HCT116 (cell line): Measurements from ENCODE around the gene SLC17A2. TPM values are rescaled to one million over a fixed set of nuclear protein-coding genes. Genes with fewer than 3 reads are reported as not detected.

Experiments used
- ATAC-seq: fragments of 200-7000 bp; cut with Tn5 transposase; 2 replicates; pipeline ENCODE4 v1.9.1; 2020; ENCODE audit warnings: mild to moderate bottlenecking, moderate library complexity
- BruUV-seq: library from RNA; stranded (reverse); fragments of 400-500 nt; replicated peaks from 2 replicates; lab custom pipeline; 2021; lab: Mats Ljungman, UMichigan
- CTCF ChIA-PET: fragments of 300-600 bp; sonication (Branson Sonifier 250); formaldehyde crosslinking; loops from one replicate; lab custom pipeline; 2021; ENCODE audit warnings: antibody characterized with exemption; lab: Charles Lee
- POLR2A ChIA-PET: fragments of 300-600, 350-600 bp; sonication (Branson Sonifier 250); formaldehyde crosslinking; loops from one replicate; lab custom pipeline; 2021; ENCODE audit warnings: antibody characterized with exemption; lab: Charles Lee
- RAD21 ChIA-PET, 2 experiments: fragments of 300-600 bp; sonication (Branson Sonifier 250); formaldehyde crosslinking; loops; one replicate each; lab custom pipeline; 2023; ENCODE audit warnings: low total read pairs in 2 of 2; ENCODE audit not compliant: uncharacterized antibody in 2 of 2, unreplicated experiment in 2 of 2, low non-redundant PET in 1 of 2; lab: Charles Lee
- DNase-seq: peaks from one replicate; pipeline ENCODE4 v3.0.0-alpha.2; 2010; ENCODE audit warnings: low read depth, low spot score
- H2AFZ ChIP-seq: fragments of 200-600 bp; shearing (Covaris generic), sonication (generic); 2 replicates; pipeline ENCODE4 v1.6.1; 2017; ENCODE audit warnings: low read depth, mixed run types, mixed read lengths, antibody characterized with exemption, low read length; ENCODE audit not compliant: poor library complexity, severe bottlenecking
- H3K27ac ChIP-seq: 2 replicates; pipeline ENCODE4 v1.5.1; 2012; ENCODE audit warnings: low read depth, low read length
- H3K27me3 ChIP-seq: fragments of 200-600 bp; sonication (generic); 2 replicates; pipeline ENCODE4 v1.6.1; 2016; ENCODE audit warnings: mixed run types, low read length, mixed read lengths; ENCODE audit not compliant: insufficient read depth
- H3K36me3 ChIP-seq, 2 experiments: fragments of 200-500 bp in 1 of 2; fragments of 200-600 bp in 1 of 2; sonication (Bioruptor generic) in 1 of 2; sonication (generic) in 1 of 2; 2 replicates each; pipeline versions ENCODE4 v1.5.1 to v1.6.1; 2014 to 2016; ENCODE audit warnings: low read length in 2 of 2, inconsistent platforms in 1 of 2, mixed read lengths in 1 of 2, mixed run types in 1 of 2; ENCODE audit not compliant: insufficient read depth in 2 of 2, control insufficient read depth in 1 of 2
- H3K4me1 ChIP-seq, 2 experiments: fragments of 200-600 bp in 1 of 2; sonication (generic) in 1 of 2; 2 replicates each; pipeline versions ENCODE4 v1.5.1 to v1.6.1; 2012 to 2017; ENCODE audit warnings: low read length in 2 of 2, inconsistent platforms in 1 of 2, mild to moderate bottlenecking in 1 of 2, mixed read lengths in 1 of 2, mixed run types in 1 of 2, moderate library complexity in 1 of 2; ENCODE audit not compliant: insufficient read depth in 2 of 2, control insufficient read depth in 1 of 2
- H3K4me2 ChIP-seq: fragments of 200-600 bp; sonication (generic); 2 replicates; pipeline ENCODE4 v1.6.1; 2017; ENCODE audit warnings: mixed run types, low read length, mixed read lengths
- H3K4me3 ChIP-seq, 2 experiments: fragments of 200-600 bp in 1 of 2; sonication (generic) in 1 of 2; replicated peaks in 1 of 2; 2 replicates each; pipeline ENCODE4 v1.5.1; 2011 to 2016; ENCODE audit warnings: low read length in 2 of 2, control low read depth in 1 of 2, low read depth in 1 of 2, mild to moderate bottlenecking in 1 of 2, mixed read lengths in 1 of 2, mixed run types in 1 of 2
- H3K79me2 ChIP-seq: fragments of 200-600 bp; sonication (generic); 2 replicates; pipeline ENCODE4 v1.6.1; 2017; ENCODE audit warnings: mild to moderate bottlenecking, mixed run types, low read length, moderate library complexity, mixed read lengths; ENCODE audit not compliant: insufficient read depth
- H3K9ac ChIP-seq: fragments of 200-600 bp; sonication (generic); 2 replicates; pipeline ENCODE4 v1.6.1; 2016; ENCODE audit warnings: low read length, mixed read lengths
- H3K9me2 ChIP-seq: fragments of 200-600 bp; sonication (generic), shearing (Covaris generic); 2 replicates; pipeline ENCODE4 v1.6.1; 2017; ENCODE audit warnings: mixed run types, mild to moderate bottlenecking, moderate library complexity; ENCODE audit not compliant: insufficient read depth
- H3K9me3 ChIP-seq, 2 experiments: fragments of 200-500 bp in 1 of 2; fragments of 200-600 bp in 1 of 2; sonication (Bioruptor generic) in 1 of 2; sonication (generic) in 1 of 2; 2 replicates each; pipeline ENCODE4 v1.6.1; 2014 to 2017; ENCODE audit warnings: low read length in 2 of 2, mixed read lengths in 2 of 2, inconsistent platforms in 1 of 2, low read depth in 1 of 2, mild to moderate bottlenecking in 1 of 2, mixed run types in 1 of 2, moderate library complexity in 1 of 2; ENCODE audit not compliant: control insufficient read depth in 1 of 2, insufficient read depth in 1 of 2
- H4K20me1 ChIP-seq: fragments of 200-600 bp; sonication (generic), shearing (Covaris generic); 2 replicates; pipeline ENCODE4 v1.6.1; 2017; ENCODE audit warnings: mixed run types, mild to moderate bottlenecking, moderate library complexity; ENCODE audit not compliant: insufficient read depth
- EGR1 ChIP-seq: IDR thresholded peaks from 2 replicates; pipeline ENCODE4 v1.6.1; 2012; ENCODE audit warnings: low read depth
- ELF1 ChIP-seq: IDR thresholded peaks from 2 replicates; pipeline ENCODE4 v1.6.1; 2012; ENCODE audit warnings: low read depth, borderline replicate concordance
- EZH2 ChIP-seq: fragments of 200-600 bp; sonication (generic); IDR thresholded peaks from 2 replicates; pipeline ENCODE4 v1.6.1; 2017; ENCODE audit warnings: antibody characterized with exemption, mixed run types
- EZH2phosphoT487 ChIP-seq: fragments of 200-600 bp; IDR thresholded peaks from 2 replicates; pipeline ENCODE4 v1.6.1; 2018; ENCODE audit warnings: antibody characterized with exemption, borderline replicate concordance
- JUND ChIP-seq: IDR thresholded peaks from 2 replicates; pipeline ENCODE4 v1.6.1; 2012
- POLR2A ChIP-seq: IDR thresholded peaks from 2 replicates; pipeline ENCODE4 v1.7.0; 2011; ENCODE audit warnings: borderline replicate concordance; ENCODE audit not compliant: insufficient read depth, insufficient read length; ENCODE audit errors: extremely low read depth
- POLR2AphosphoS5 ChIP-seq: IDR thresholded peaks from 2 replicates; pipeline ENCODE4 v1.6.1; 2011; ENCODE audit warnings: mild to moderate bottlenecking, low read depth, low read length, moderate library complexity
- TCF7L2 ChIP-seq: IDR thresholded peaks from 2 replicates; pipeline ENCODE4 v1.7.0; 2011; ENCODE audit warnings: borderline replicate concordance, inconsistent platforms; ENCODE audit not compliant: insufficient read depth, insufficient read length; ENCODE audit errors: extremely low read depth
- YY1 ChIP-seq: IDR thresholded peaks from 2 replicates; pipeline ENCODE4 v1.6.1; 2011; ENCODE audit warnings: low read length, low read depth, moderate library complexity, mild to moderate bottlenecking; ENCODE audit not compliant: insufficient replicate concordance; ENCODE audit errors: extremely low read depth
- ZBTB33 ChIP-seq: IDR thresholded peaks from 2 replicates; pipeline ENCODE4 v1.6.1; 2011; ENCODE audit warnings: mild to moderate bottlenecking, low read length, moderate library complexity; ENCODE audit not compliant: insufficient replicate concordance; ENCODE audit errors: extremely low read depth
- ZFX ChIP-seq: fragments of 450-650 bp; IDR thresholded peaks from 2 replicates; pipeline ENCODE4 v1.6.1; 2017
- intact Hi-C: fragments of 100-400 bp; cut with micrococcal nuclease; formaldehyde crosslinking; loops from 2 replicates; pipeline ENCODE4 v1.10.0; 2022
- total RNA-seq: library from RNA; stranded (reverse); gene quantifications from one replicate; pipeline ENCODE4 v1.2.1, GENCODE V29; 2021; ENCODE audit not compliant: unreplicated experiment
- TF ChIP-seq, protein P1 (sequence below), 3 experiments: fragments of 200-600 bp in 1 of 3; sonication (generic) in 1 of 3; IDR thresholded peaks in 2 of 3; conservative IDR thresholded peaks in 1 of 3; 2 replicates each; pipeline ENCODE4 v1.5.1; 2012 to 2017; ENCODE audit warnings: low read depth in 2 of 3, low read length in 2 of 3, antibody characterized with exemption in 1 of 3, borderline replicate concordance in 1 of 3, control low read depth in 1 of 3, mild to moderate bottlenecking in 1 of 3, mixed read lengths in 1 of 3, mixed run types in 1 of 3, moderate library complexity in 1 of 3; ENCODE audit not compliant: insufficient read depth in 1 of 3

The SLC17A2 gene
- total RNA-seq, 1 experiment from 2014 or later: not detected

DNA sequence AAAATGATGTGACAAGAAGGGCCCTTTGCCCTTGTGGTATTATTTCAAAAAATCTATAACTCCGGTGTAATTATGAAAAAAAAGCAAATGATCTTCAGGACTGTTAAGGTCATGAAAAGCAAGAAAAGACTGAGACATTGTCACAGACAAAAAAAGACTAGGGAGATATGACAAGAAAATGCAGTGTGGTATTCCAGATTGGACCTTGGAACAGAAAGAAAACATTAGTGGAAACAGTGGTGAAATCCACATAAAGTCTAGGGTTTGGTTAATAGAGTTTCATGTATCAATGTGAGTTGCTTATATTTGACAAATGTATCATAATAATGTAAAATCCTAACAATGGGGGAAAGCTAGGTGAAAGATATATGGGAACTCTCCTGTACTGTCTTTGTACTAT, 29.6 kb downstream of the SLC17A2 start:
- no peak for DNase-seq
- no peaks in the 10 kb centered on the region for H3K9me2 ChIP-seq
- H3K4me3 ChIP-seq: no peak overlapping the region
- no peak overlapping the region for H2AFZ ChIP-seq
- ChIA-PET CTCF (no interaction called here), RAD21 (no interaction called here), POLR2A (no interaction called here)
- no peak overlapping the region for H3K9ac ChIP-seq
- no peak overlapping the region for H3K4me2 ChIP-seq
- no peak for TF ChIP-seq EZH2phosphoT487
- no peak for TF ChIP-seq EZH2
- TF ChIP-seq, protein P1, sequence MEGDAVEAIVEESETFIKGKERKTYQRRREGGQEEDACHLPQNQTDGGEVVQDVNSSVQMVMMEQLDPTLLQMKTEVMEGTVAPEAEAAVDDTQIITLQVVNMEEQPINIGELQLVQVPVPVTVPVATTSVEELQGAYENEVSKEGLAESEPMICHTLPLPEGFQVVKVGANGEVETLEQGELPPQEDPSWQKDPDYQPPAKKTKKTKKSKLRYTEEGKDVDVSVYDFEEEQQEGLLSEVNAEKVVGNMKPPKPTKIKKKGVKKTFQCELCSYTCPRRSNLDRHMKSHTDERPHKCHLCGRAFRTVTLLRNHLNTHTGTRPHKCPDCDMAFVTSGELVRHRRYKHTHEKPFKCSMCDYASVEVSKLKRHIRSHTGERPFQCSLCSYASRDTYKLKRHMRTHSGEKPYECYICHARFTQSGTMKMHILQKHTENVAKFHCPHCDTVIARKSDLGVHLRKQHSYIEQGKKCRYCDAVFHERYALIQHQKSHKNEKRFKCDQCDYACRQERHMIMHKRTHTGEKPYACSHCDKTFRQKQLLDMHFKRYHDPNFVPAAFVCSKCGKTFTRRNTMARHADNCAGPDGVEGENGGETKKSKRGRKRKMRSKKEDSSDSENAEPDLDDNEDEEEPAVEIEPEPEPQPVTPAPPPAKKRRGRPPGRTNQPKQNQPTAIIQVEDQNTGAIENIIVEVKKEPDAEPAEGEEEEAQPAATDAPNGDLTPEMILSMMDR (IDR thresholded peaks at IDR 0.05 in 2 of 3, conservative IDR thresholded peaks at IDR 0.05 in 1 of 3; ENCODE audit: borderline replicate concordance in 1 of 3, insufficient read depth in 1 of 3, low read depth in 2 of 3, low read length in 2 of 3): no peak
- no peak for TF ChIP-seq TCF7L2
- TF ChIP-seq EGR1: no peak
- TF ChIP-seq ZBTB33: no peak
- no peak for TF ChIP-seq POLR2A
- no peak for TF ChIP-seq ZFX
- no peak for TF ChIP-seq JUND
- TF ChIP-seq YY1: no peak
- TF ChIP-seq ELF1: no peak
- TF ChIP-seq POLR2AphosphoS5: no peak
- no peaks in the 10 kb centered on the region for H3K27me3 ChIP-seq
- H3K79me2 ChIP-seq: no peaks in the 10 kb centered on the region
- no peaks in the 10 kb centered on the region for H3K36me3 ChIP-seq
- no peak overlapping the region for H3K27ac ChIP-seq
- no peaks in the 10 kb centered on the region for H3K4me1 ChIP-seq
- intact Hi-C loops: no loop called here
- no peaks in the 10 kb centered on the region for H4K20me1 ChIP-seq
- BruUV-seq: no TSS peak
- no peaks in the 10 kb centered on the region for H3K9me3 ChIP-seq
- ATAC-seq: no peak
